HFF-Myc (cell line): ENCODE measurements around the gene FAM229A.

Source experiments
- DNase-seq: peaks from one replicate; pipeline ENCODE4 v3.0.0-alpha.2; 2011; ENCODE audit warnings: low read depth; ENCODE audit errors: extremely low read depth
- H3K4me3 ChIP-seq: replicated peaks from 2 replicates; pipeline ENCODE4 v1.5.1; 2011; ENCODE audit warnings: low read depth, mild to moderate bottlenecking, control low read depth, low read length
- CTCF ChIP-seq: IDR thresholded peaks from 2 replicates; pipeline ENCODE4 v1.5.1; 2012; ENCODE audit warnings: mild to moderate bottlenecking, low read depth, low read length, control low read depth; ENCODE audit errors: missing control alignments

Gene FAM229A

GRCh38 chr1:32311709-32312393 lies 50.4 kb downstream of the FAM229A start:
- DNase-seq = no peak
- no peak overlapping the region for H3K4me3 ChIP-seq
- no peak for TF ChIP-seq CTCF
